Testis (tissue), 3 donors: ENCODE measurements around the gene MXD3. TPM values are rescaled to one million over a fixed set of nuclear protein-coding genes. Genes with fewer than 3 reads are reported as not detected.

ENCODE experiments used
- DNase-seq: peaks from one replicate; pipeline ENCODE4 v3.0.0-alpha.2; 2019
- H3K27ac ChIP-seq, 2 donors: fragments of 200-600 bp; sonication (generic); one replicate each; pipeline ENCODE4 v1.5.1; 2019
- H3K27me3 ChIP-seq: fragments of 200-600 bp; sonication (generic); one replicate; pipeline ENCODE4 v1.5.1; 2019
- H3K36me3 ChIP-seq: fragments of 200-600 bp; sonication (generic); one replicate; pipeline ENCODE4 v1.5.1; 2017; ENCODE audit warnings: low read depth; ENCODE audit errors: missing control alignments
- H3K4me1 ChIP-seq: fragments of 200-600 bp; sonication (generic); one replicate; pipeline ENCODE4 v1.5.1; 2019
- H3K4me3 ChIP-seq, 2 donors: fragments of 200-600 bp; sonication (generic); one replicate each; pipeline ENCODE4 v1.5.1; 2017 to 2019
- H3K9me3 ChIP-seq: fragments of 200-600 bp; sonication (generic); one replicate; pipeline ENCODE4 v1.5.1; 2017
- POLR2A ChIP-seq: fragments of 450-650 bp; IDR thresholded peaks from one replicate; pipeline ENCODE4 v1.6.1; 2017; ENCODE audit warnings: antibody characterized with exemption, mild to moderate bottlenecking, moderate library complexity
- WGBS, 2 donors: methylation state at CpG; one replicate each; pipeline ENCODE4 v1.1.5; 2018; 5-methylcytosine and 5-hydroxymethylcytosine counted together
- intact Hi-C: fragments of 100-400 bp; cut with DNase I; formaldehyde crosslinking; loops from one replicate; pipeline ENCODE4 v1.15.1; 2023; ENCODE audit warnings: low total_unique reads
- polyA plus RNA-seq: library from polyadenylated mRNA; stranded (reverse); fragments of 350-450 nt; fragmentation: Illumina TruSeq; extraction: RNeasy Lipid Tissue Mini Kit (QIAGEN cat#74804); gene quantifications from one replicate; pipeline ENCODE4 v1.2.3, GENCODE V29; 2014; ENCODE audit warnings: low read depth, low replicate concordance; ENCODE audit not compliant: insufficient read depth
- total RNA-seq, 2 donors: library from RNA; depleted of rRNA; stranded (reverse); fragments of >200 nt; gene quantifications; one replicate each; pipeline ENCODE4 v1.2.3, GENCODE V29; 2016
- TF ChIP-seq, protein P1 (sequence below), 3 experiments: fragments of 450-650 bp in 2 of 3; fragments of 200-600 bp in 1 of 3; sonication (generic) in 1 of 3; IDR thresholded peaks; one replicate each; pipeline ENCODE4 v1.5.1; 2016 to 2019; ENCODE audit warnings: antibody characterized with exemption in 3 of 3, mild to moderate bottlenecking in 2 of 3, moderate library complexity in 1 of 3

The MXD3 gene
- total and polyA plus RNA-seq, 3 donors from 2014 or later: 7.7 to 12.9 (median 12.5) TPM

DNA sequence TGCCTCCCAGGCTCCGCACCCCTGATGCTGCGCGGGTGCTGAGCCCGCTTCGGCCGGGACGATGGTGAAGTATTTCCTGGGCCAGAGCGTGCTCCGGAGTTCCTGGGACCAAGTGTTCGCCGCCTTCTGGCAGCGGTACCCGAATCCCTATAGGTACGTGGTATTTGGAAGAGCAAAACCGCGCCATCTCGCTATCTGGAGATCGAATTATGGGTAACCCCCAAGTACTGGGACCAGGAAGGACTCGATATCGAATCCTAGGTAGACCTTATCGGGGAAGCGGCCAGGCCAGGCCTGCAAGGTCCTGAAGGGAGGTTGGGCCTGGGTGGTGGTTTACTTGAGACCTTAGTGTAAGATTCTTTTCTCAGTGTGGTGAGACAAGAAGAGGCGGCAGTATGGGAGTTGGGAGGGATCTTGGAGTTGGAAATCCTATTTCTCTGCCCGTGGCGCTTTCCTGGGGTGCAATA, 7.7 kb downstream of the MXD3 start:
- WGBS, 2 donors: 0 to 2% methylated on average over 7 to 25 of the region's 25 CpGs
- H3K36me3 ChIP-seq: no peaks in the 10 kb centered on the region
- TF ChIP-seq, protein P1, sequence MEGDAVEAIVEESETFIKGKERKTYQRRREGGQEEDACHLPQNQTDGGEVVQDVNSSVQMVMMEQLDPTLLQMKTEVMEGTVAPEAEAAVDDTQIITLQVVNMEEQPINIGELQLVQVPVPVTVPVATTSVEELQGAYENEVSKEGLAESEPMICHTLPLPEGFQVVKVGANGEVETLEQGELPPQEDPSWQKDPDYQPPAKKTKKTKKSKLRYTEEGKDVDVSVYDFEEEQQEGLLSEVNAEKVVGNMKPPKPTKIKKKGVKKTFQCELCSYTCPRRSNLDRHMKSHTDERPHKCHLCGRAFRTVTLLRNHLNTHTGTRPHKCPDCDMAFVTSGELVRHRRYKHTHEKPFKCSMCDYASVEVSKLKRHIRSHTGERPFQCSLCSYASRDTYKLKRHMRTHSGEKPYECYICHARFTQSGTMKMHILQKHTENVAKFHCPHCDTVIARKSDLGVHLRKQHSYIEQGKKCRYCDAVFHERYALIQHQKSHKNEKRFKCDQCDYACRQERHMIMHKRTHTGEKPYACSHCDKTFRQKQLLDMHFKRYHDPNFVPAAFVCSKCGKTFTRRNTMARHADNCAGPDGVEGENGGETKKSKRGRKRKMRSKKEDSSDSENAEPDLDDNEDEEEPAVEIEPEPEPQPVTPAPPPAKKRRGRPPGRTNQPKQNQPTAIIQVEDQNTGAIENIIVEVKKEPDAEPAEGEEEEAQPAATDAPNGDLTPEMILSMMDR (IDR thresholded peaks at IDR 0.05): no peak
- no peak for TF ChIP-seq POLR2A
- intact Hi-C loops: loop anchor here (10.0 kb wide), 1 partner anchor 189 kb away; no protein-coding TSS in a partner anchor
- no peak for DNase-seq
- no peaks in the 10 kb centered on the region for H3K27me3 ChIP-seq
- H3K9me3 ChIP-seq: no peaks in the 10 kb centered on the region
- peak overlapping the region; percentile 76 to 82 for H3K27ac ChIP-seq
- peaks cover 19% of the 10 kb centered on the region for H3K4me1 ChIP-seq
- H3K4me3 ChIP-seq: peak overlapping the region; percentile 82 to 94

DNA sequence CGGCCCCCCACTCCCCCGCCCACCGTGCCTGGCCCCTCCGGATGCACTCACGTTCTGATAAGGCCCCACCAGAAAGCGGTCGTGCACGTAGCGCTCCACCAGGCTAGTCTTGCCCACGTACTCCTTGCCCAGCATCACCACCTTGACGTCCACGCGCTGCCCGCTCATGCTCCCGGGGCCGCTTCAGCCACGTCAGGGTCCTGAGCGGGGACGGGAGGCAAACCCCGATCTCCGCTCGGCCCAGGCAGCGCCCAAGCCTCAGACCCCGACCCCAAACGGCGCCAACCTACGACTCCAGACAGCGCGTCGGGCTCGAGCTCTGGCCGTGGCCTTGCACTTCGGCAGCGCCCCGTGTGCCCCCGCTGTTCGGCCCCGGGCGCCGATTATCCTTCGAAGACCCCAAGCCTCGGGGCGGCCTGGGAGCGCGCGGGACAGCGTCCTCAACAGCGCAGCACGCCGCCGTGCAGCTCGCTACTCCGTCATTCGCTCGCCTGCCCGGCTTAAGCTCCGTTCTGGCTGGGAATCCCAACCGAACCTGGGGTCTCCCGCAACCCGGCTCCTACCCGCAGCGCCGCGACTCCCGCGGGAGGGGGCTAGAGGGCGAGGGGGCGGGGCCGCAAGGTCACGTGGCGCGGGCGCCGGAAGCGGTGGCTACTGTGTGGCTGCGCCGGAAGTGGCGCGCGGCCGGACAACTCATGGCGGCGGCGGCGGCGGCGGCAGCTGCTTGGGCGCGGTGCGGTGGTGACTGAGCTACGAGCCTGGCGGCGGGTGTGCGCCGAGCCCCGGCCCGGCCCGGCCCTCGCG, 8.4 kb downstream of the MXD3 start, which contains the start of the genes PRELID1 and RAB24:
Gene PRELID1 (plus strand): TSS at position 679 of the 804 bp plus-strand sequence. CDS start 187 bp downstream, outside the sequence.
Gene RAB24 (minus strand): TSS at position 599 of the 804 bp plus-strand sequence. CDS start 431 bp downstream, at position 168.
- peak within 1 kb of the TSS; percentile 82 to 94 for H3K4me3 ChIP-seq
- H3K36me3 ChIP-seq: no peaks in the 10 kb centered on the region
- H3K9me3 ChIP-seq: no peaks in the 10 kb centered on the region
- peak; percentile 94 for DNase-seq
- peaks cover 19% of the 10 kb centered on the region for H3K4me1 ChIP-seq
- peak within 1 kb of the TSS; percentile 76 to 82 for H3K27ac ChIP-seq
- H3K27me3 ChIP-seq: no peaks in the 10 kb centered on the region
- no peak for TF ChIP-seq POLR2A
- TF ChIP-seq, protein P1 (IDR thresholded peaks at IDR 0.05): peak in 1 of 3 experiments; percentile 33
- intact Hi-C loops: loop anchor here (10.0 kb wide), 1 partner anchor 189 kb away; no protein-coding TSS in a partner anchor
- WGBS, 2 donors: 0% methylated on average over 71 of the region's 100 CpGs; no CpG with 5 or more reads in 1 of the 2 donors

DNA sequence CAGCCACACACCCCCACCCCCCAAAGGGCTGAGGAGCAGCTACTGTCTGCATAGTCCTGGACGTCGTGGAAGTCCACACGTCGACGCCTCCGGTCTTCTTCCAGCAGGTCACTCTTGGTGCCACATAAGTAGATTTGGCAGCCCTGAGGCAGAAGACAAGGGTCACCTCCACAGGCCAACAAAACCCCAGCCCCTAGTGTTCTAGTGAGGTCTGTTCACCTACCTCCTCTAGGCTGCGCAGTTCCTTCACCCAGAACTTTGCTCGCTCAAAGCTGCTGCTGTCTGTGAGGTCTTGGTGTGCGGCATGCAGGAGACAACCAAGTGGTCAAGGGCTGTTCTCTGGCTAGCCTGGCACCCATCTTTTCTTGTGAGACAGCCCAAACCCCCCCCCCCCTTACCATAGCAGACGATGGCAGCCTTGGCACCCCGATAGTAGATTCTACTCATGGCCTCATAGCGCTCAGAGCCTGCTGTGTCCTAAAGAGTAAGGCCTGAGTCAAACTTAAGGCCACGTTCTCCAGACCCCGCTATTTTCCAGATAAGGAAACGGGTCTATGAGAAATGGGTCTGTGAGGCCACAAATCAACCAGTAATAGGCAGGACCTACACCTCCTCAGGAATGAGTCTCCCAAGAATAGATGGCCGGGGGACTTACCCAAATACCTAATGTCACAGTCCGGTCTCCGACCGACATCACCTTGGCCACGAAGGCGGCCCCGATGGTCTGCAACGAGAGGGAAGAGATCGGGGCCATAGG, 9.2 kb downstream of the MXD3 start:
- no peaks in the 10 kb centered on the region for H3K36me3 ChIP-seq
- no peaks in the 10 kb centered on the region for H3K9me3 ChIP-seq
- DNase-seq: no peak

GRCh38 chr5:177301503-177302165, 10.1 kb downstream of the MXD3 start:
- Histone ChIP-seq H3K4me3 (no peak overlapping the region), H3K36me3 (no peaks in the 10 kb centered on the region), H3K9me3 (no peaks in the 10 kb centered on the region), H3K27me3 (no peaks in the 10 kb centered on the region), H3K27ac (no peak overlapping the region), H3K4me1 (peaks cover 19% of the 10 kb centered on the region)
- 45 to 80% methylated on average over 4 to 7 of the region's 7 CpGs for WGBS, 2 donors
- no peak for DNase-seq
- intact Hi-C loops: loop anchor here (10.0 kb wide), 1 partner anchor 187 kb away; no protein-coding TSS in a partner anchor
- TF ChIP-seq POLR2A: no peak
- TF ChIP-seq, protein P1 (IDR thresholded peaks at IDR 0.05): no peak

More for the DNA sequence above, 9.2 kb downstream of the MXD3 start:
- 22 to 58% methylated on average over 3 to 24 of the region's 24 CpGs for WGBS, 2 donors
- no peak overlapping the region for H3K27ac ChIP-seq
- peak overlapping the region; percentile 82 to 94 for H3K4me3 ChIP-seq
- TF ChIP-seq, protein P1 (IDR thresholded peaks at IDR 0.05): no peak
- TF ChIP-seq POLR2A: no peak
- no peaks in the 10 kb centered on the region for H3K27me3 ChIP-seq
- peaks cover 19% of the 10 kb centered on the region for H3K4me1 ChIP-seq
- intact Hi-C loops: loop anchor here (10.0 kb wide), 1 partner anchor 188 kb away; no protein-coding TSS in a partner anchor
